Right lobe of liver (tissue), 6 donors: Measurements from ENCODE around the gene HOXA13. TPM values are rescaled to one million over a fixed set of nuclear protein-coding genes. Genes with fewer than 3 reads are reported as not detected.
A peak's percentile ranks its signal among the peaks of the same experiment; 100 is the strongest.

Source experiments
- ATAC-seq, 4 donors: fragments of 200-7000 bp; cut with Tn5 transposase; one replicate each; pipeline ENCODE4 v1.9.1; 2020; ENCODE audit warnings: mild to moderate bottlenecking in 4 of 4, moderate library complexity in 4 of 4
- DNase-seq, 3 donors: peaks; one replicate each; pipeline ENCODE4 v3.0.0-alpha.2; 2020
- H3K27ac ChIP-seq, 3 donors: fragments of 200-600 bp; one replicate each; pipeline ENCODE4 v1.8.0; 2022
- H3K27me3 ChIP-seq, 2 donors: fragments of 200-600 bp; one replicate each; pipeline ENCODE4 v1.8.0; 2022
- H3K36me3 ChIP-seq, 4 donors: fragments of 200-600 bp; sonication (generic) in 1 of 4; one replicate each; pipeline versions ENCODE4 v1.5.1 to v1.8.0; 2017 to 2022; ENCODE audit warnings: control low read depth in 1 of 4
- H3K4me1 ChIP-seq, 4 donors: fragments of 200-600 bp; sonication (generic) in 1 of 4; one replicate each; pipeline versions ENCODE4 v1.5.1 to v1.8.0; 2017 to 2022; ENCODE audit warnings: control low read depth in 1 of 4
- H3K4me3 ChIP-seq, 3 donors: fragments of 200-600 bp; one replicate each; pipeline ENCODE4 v1.8.0; 2022
- H3K9me3 ChIP-seq, 4 donors: fragments of 200-600 bp; sonication (generic) in 1 of 4; one replicate each; pipeline versions ENCODE4 v1.5.1 to v1.8.0; 2017 to 2022; ENCODE audit warnings: control low read depth in 1 of 4
- POLR2A ChIP-seq: fragments of 450-650 bp; IDR thresholded peaks from one replicate; pipeline ENCODE4 v1.6.1; 2017; ENCODE audit warnings: antibody characterized with exemption, mild to moderate bottlenecking
- WGBS: methylation state at CpG from one replicate; pipeline ENCODE4 v1.1.6; 2018; ENCODE audit warnings: low coverage, low lambda C conversion rate; ENCODE audit not compliant: insufficient coverage; ENCODE audit errors: missing lambda C conversion rate; 5-methylcytosine and 5-hydroxymethylcytosine counted together
- intact Hi-C, 2 donors: fragments of 100-400 bp; cut with DNase I; formaldehyde crosslinking; loops; one replicate each; pipeline versions ENCODE4 v1.11.2 to v1.14.1; 2022
- total RNA-seq, 6 experiments: library from RNA; depleted of rRNA in 2 of 6; stranded (reverse); fragments of >200 nt in 2 of 6; fragmentation: NEBNext Ultra II Directional in 3 of 6; extraction: Animal tissue kit (Norgen Biotek cat#: 25700) in 3 of 6; gene quantifications; one replicate each; pipeline versions ENCODE4 v1.1.0 to v1.2.4, GENCODE V29; 2016 to 2023
- TF ChIP-seq, protein P1 (sequence below), 4 donors: fragments of 200-600 bp in 3 of 4; fragments of 450-650 bp in 1 of 4; IDR thresholded peaks; one replicate each; pipeline versions ENCODE4 v1.5.1 to v1.8.0; 2016 to 2022; ENCODE audit warnings: antibody characterized with exemption in 4 of 4, mild to moderate bottlenecking in 2 of 4
- donor health status: DM: no; HTN: yes; CAD: no.
- donor health status: DM: no; HTN: no; CAD: no.
- donor health status: DM: no; HTN: no; CAD: no.
- donor health status: DM: no; HTN: yes; CAD: no.
- donor health status: DM: no; HTN: yes; CAD: no.

Gene HOXA13
- total RNA-seq, 6 experiments from 2014 or later, result not detected

DNA sequence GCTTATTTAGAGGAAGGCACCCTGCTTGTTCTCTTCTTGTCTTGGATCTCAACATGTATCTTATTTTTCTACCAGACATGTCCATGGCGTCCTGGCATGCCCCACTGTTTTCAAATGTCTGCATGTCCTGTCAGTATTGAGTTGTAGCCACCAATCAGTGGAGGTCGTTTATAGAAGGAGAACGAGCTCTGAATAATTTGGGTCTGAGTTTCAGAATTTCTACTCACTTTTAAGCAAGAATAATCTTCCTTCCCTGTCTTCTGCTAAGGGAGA, 2.9 kb upstream of the HOXA13 start:
- Histone ChIP-seq H3K27ac (no peak overlapping the region), H3K36me3 (no peaks in the 10 kb centered on the region), H3K4me1 (peaks cover 0 to 25% (median 5%) of the 10 kb centered on the region in 4 donors), H3K4me3 (no peak overlapping the region), H3K9me3 (no peaks in the 10 kb centered on the region), H3K27me3 (peaks cover 44 to 67% of the 10 kb centered on the region in 2 donors)
- WGBS, result 8% methylated on average over 3 of the region's 3 CpGs
- intact Hi-C loops, result loop anchor here in 1 of 2 donors (10.0 kb wide), 1 partner anchor 822 kb away; no protein-coding TSS in a partner anchor
- no peak for ATAC-seq
- DNase-seq, result no peak
- TF ChIP-seq POLR2A, result no peak
- TF ChIP-seq, protein P1, sequence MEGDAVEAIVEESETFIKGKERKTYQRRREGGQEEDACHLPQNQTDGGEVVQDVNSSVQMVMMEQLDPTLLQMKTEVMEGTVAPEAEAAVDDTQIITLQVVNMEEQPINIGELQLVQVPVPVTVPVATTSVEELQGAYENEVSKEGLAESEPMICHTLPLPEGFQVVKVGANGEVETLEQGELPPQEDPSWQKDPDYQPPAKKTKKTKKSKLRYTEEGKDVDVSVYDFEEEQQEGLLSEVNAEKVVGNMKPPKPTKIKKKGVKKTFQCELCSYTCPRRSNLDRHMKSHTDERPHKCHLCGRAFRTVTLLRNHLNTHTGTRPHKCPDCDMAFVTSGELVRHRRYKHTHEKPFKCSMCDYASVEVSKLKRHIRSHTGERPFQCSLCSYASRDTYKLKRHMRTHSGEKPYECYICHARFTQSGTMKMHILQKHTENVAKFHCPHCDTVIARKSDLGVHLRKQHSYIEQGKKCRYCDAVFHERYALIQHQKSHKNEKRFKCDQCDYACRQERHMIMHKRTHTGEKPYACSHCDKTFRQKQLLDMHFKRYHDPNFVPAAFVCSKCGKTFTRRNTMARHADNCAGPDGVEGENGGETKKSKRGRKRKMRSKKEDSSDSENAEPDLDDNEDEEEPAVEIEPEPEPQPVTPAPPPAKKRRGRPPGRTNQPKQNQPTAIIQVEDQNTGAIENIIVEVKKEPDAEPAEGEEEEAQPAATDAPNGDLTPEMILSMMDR (IDR thresholded peaks at IDR 0.05), result no peak

DNA sequence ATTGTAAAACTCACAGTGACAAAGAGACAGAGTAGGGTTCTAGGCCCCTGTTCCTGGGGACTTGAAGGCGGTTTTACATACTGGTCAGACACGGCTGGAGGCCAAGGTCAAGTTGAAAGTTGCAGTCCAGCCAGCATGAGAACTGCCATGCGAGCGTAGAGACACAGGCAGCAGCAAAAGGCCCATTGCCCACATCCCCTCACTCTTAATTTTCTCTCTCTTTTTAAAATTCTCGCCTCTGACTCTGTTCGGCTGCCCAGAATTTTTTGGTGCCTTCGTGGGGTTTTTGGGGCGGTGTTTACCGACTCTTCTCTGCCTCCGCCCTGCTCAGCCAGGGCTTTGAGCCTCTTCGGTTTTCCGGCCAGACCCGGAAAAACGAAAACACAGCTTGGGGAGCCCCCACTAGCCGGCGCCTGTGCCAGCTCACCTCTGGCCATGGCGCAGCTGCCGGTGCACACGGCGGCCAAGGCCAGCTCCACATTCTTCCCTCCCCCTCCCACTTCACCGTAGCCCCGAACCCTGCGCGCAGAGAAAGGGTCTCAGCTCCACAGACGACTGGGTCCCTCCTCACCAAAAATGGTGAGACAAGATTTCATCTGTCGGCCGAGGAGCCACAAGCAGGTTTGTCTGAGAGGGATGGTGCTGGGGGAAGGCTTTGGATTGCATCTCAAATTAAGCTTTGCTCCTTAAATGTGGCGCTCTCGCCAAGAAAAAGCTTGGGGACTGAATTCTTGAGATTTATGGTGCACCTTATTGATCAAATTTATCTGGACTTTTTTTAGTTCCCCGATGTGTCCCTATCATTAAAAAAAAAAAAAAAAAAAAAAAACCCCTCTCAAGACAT, 2.3 kb upstream of the HOXA13 start:
- peak in 2 of 4 donors; percentile 7 to 23 for ATAC-seq

DNA sequence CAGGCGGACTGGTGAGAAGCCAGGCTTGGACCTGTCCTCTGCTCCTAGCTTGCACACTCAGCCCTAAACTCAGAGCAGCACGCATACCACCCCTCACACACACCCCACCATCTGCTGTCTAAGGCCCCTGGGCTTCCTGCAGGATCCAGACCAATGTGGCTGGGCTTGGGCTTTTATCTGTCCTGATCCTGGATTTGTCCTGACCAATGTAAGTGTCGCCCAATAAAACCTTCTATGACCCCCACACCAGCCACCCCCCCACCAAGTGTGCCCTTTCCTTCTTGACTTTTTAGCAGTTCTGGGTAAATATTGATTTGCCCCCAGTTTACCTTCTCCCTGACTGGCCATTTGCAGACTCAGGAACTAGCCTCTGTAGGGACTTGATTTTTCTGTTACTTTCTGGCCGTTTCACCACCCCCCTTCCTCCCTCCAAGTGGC, 1.7 kb upstream of the HOXA13 start:
- intact Hi-C loops, result loop anchor here in 1 of 2 donors (10.0 kb wide), 1 partner anchor 823 kb away; no protein-coding TSS in a partner anchor
- DNase-seq (peak in 1 of 3 donors; percentile 21), ATAC-seq (peak in 3 of 4 donors; percentile 9 to 25 (median 14))
- 3% methylated on average over 3 of the region's 4 CpGs for WGBS
- peaks cover 37 to 65% of the 10 kb centered on the region in 2 donors for H3K27me3 ChIP-seq
- no peak overlapping the region for H3K27ac ChIP-seq
- no peaks in the 10 kb centered on the region for H3K36me3 ChIP-seq
- no peak for TF ChIP-seq POLR2A
- TF ChIP-seq, protein P1 (IDR thresholded peaks at IDR 0.05), result no peak
- no peaks in the 10 kb centered on the region for H3K9me3 ChIP-seq
- no peak overlapping the region for H3K4me3 ChIP-seq
- peaks cover 0 to 25% (median 5%) of the 10 kb centered on the region in 4 donors for H3K4me1 ChIP-seq

More for the DNA sequence above, 2.3 kb upstream of the HOXA13 start:
- TF ChIP-seq, protein P1 (IDR thresholded peaks at IDR 0.05), result no peak
- no peak for TF ChIP-seq POLR2A
- intact Hi-C loops, result loop anchor here in 1 of 2 donors (10.0 kb wide), 1 partner anchor 823 kb away; no protein-coding TSS in a partner anchor
- H3K9me3 ChIP-seq, result no peaks in the 10 kb centered on the region
- H3K4me1 ChIP-seq, result peaks cover 0 to 25% (median 5%) of the 10 kb centered on the region in 4 donors
- 9% methylated on average over 17 of the region's 30 CpGs for WGBS
- peaks cover 43 to 67% of the 10 kb centered on the region in 2 donors for H3K27me3 ChIP-seq
- H3K27ac ChIP-seq, result no peak overlapping the region
- H3K36me3 ChIP-seq, result no peaks in the 10 kb centered on the region
- DNase-seq, result no peak
- H3K4me3 ChIP-seq, result no peak overlapping the region

DNA sequence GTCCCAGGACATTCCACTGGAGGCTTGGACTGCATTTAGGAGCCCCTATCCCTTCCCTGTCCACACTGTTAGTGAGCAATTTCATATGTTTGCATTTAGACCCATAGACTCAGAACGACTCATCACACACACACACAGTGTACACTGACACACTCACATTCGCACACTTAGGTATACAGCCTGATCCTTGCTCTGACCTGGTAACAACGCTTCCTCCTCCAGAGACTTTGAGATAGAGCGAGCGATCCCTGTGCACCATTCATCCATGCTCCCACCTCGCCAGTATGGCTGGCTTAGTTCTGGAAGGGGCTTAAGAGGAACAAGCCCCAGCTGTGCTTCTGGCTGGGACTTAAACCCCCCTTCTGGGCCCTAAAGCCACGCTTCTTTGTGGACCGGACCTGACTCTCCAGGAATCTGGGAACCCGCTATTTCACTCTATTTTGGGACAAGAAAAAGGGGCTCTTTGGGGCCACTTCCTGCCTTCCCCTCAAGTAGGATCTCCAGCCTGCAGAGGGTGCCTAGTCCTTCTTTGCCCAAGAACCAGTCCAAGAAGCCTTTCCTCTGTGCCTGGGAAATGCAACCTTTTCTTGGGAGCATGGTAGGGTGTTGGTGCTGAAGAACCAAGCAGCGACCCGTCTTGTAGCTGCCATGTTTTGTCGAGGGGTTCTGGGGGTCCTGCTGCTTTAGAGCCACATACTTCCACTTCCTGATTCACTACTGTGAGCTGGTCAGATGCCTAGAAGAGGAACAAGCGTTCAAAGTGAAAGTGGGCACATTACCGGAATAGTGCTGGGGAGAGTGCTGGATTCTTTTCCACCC, 1.1 kb upstream of the HOXA13 start:
- intact Hi-C loops, result loop anchor here in 1 of 2 donors (10.0 kb wide), 1 partner anchor 824 kb away; no protein-coding TSS in a partner anchor
- Histone ChIP-seq H3K36me3 (no peaks in the 10 kb centered on the region), H3K9me3 (no peaks in the 10 kb centered on the region), H3K4me3 (no peak overlapping the region), H3K4me1 (peaks cover 0 to 25% (median 5%) of the 10 kb centered on the region in 4 donors), H3K27ac (no peak overlapping the region), H3K27me3 (peaks cover 33 to 64% of the 10 kb centered on the region in 2 donors)
- peak; percentile 24 to 55 (median 47) for ATAC-seq
- TF ChIP-seq, protein P1 (IDR thresholded peaks at IDR 0.05), result no peak
- TF ChIP-seq POLR2A, result no peak
- DNase-seq, result no peak
- WGBS, result 9% methylated on average over 7 of the region's 14 CpGs
